Neural crest cell (in vitro differentiated cells): ENCODE data around the gene CELF6. TPM values are rescaled to one million over a fixed set of nuclear protein-coding genes. Genes with fewer than 3 reads are reported as not detected.

Source experiments
- DNase-seq: peaks from one replicate; pipeline ENCODE4 v3.0.0; 2021; ENCODE audit warnings: low read depth, mixed read lengths, low spot score
- H3K27ac Mint-ChIP-seq: one replicate; pipeline ENCODE4 v1.8.0; 2021; ENCODE audit warnings: mild to moderate bottlenecking, mixed read lengths; ENCODE audit not compliant: unreplicated experiment
- H3K27me3 Mint-ChIP-seq: 2 replicates; pipeline ENCODE4 v1.8.0; 2021; ENCODE audit warnings: low read depth, mild to moderate bottlenecking, mixed read lengths
- H3K36me3 Mint-ChIP-seq: 2 replicates; pipeline ENCODE4 v1.8.0; 2021; ENCODE audit warnings: low read depth, mild to moderate bottlenecking, mixed read lengths
- H3K4me1 Mint-ChIP-seq: 2 replicates; pipeline ENCODE4 v1.8.0; 2021; ENCODE audit warnings: mixed read lengths
- H3K4me3 Mint-ChIP-seq: one replicate; pipeline ENCODE4 v1.8.0; 2021; ENCODE audit warnings: mild to moderate bottlenecking, mixed read lengths
- H3K9me3 Mint-ChIP-seq: 2 replicates; pipeline ENCODE4 v1.8.0; 2021; ENCODE audit warnings: mixed read lengths
- total RNA-seq: library from RNA; stranded (reverse); gene quantifications from 2 replicates; pipeline ENCODE4 v1.2.1, GENCODE V29; 2021
- TF ChIP-seq, protein P1 (sequence below): fragments of 200-600 bp; sonication (generic); conservative IDR thresholded peaks from 2 replicates; pipeline ENCODE4 v1.5.0; 2021; ENCODE audit warnings: antibody characterized with exemption, mild to moderate bottlenecking

CELF6 gene
- total RNA-seq, 1 donor from 2014 or later: 1.3 TPM

DNA sequence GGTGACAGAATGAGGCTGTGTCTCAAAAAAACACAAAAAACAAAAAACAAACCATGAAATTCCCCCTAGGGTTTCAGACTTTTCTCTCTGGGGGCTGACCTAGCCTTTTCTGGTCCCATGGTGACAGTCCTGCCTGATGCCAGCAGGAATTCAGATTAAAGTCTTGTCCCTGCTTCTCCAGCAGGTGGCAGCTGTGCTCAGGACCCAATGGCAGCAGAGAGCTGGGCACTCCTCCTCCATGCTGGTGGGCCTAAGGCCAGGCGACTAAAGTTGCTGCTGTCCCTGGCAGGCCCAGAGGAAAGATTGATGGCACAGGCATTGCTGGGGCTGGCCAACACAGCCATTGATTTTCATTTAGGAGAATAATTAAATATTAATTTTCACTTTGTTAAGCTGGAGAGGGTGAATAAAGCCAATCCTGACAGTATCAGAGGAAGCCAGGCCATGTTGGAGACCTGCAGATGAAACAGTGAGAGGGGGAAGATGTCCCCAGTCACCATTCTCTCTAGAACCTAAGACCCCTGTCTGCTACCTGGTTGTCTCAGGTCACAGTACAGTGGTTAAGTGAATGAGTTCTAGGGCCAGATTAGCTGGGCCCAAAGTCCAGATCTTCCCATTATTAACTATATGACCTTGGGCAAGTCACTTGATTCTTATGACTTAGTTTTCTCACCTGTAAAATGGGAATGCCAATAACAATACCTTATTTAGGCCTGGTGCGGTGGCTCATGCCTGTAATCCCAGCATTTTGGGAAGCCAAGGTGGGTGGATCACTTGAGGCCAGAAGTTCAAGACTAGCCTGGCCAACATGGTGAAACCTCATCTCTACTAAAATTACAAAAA, 7.1 kb downstream of the CELF6 start:
- no peak overlapping the region for H3K27ac Mint-ChIP-seq
- no peaks in the 10 kb centered on the region for H3K9me3 Mint-ChIP-seq
- H3K36me3 Mint-ChIP-seq: no peaks in the 10 kb centered on the region
- peaks cover 44% of the 10 kb centered on the region for H3K27me3 Mint-ChIP-seq
- H3K4me1 Mint-ChIP-seq: no peaks in the 10 kb centered on the region
- H3K4me3 Mint-ChIP-seq: no peak overlapping the region
- peak; percentile 72 for DNase-seq
- TF ChIP-seq, protein P1, sequence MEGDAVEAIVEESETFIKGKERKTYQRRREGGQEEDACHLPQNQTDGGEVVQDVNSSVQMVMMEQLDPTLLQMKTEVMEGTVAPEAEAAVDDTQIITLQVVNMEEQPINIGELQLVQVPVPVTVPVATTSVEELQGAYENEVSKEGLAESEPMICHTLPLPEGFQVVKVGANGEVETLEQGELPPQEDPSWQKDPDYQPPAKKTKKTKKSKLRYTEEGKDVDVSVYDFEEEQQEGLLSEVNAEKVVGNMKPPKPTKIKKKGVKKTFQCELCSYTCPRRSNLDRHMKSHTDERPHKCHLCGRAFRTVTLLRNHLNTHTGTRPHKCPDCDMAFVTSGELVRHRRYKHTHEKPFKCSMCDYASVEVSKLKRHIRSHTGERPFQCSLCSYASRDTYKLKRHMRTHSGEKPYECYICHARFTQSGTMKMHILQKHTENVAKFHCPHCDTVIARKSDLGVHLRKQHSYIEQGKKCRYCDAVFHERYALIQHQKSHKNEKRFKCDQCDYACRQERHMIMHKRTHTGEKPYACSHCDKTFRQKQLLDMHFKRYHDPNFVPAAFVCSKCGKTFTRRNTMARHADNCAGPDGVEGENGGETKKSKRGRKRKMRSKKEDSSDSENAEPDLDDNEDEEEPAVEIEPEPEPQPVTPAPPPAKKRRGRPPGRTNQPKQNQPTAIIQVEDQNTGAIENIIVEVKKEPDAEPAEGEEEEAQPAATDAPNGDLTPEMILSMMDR: peak; percentile 80

DNA sequence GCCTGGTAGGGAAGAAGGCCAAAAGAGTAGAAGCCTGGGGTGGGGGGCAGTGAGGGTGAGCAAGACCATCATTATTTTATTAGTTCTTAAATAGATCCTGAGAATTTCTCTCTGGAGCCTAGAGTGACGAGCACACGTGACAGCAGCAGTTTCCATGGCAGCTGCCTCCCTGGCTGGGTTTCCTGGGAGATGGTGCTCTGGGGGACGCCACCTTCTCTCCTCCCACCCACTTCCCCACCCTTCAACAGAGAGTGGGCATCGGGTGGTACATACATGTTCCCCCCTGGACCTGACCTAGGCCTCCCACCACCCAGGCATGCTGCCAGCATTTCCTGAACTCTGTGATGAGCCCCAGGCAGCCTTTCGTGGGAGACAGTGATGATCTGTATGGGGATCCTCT, 12.9 kb downstream of the CELF6 start:
- TF ChIP-seq, protein P1: no peak
- peaks cover 34% of the 10 kb centered on the region for H3K27me3 Mint-ChIP-seq
- DNase-seq: no peak
- H3K36me3 Mint-ChIP-seq: no peaks in the 10 kb centered on the region
- H3K9me3 Mint-ChIP-seq: no peaks in the 10 kb centered on the region
- H3K27ac Mint-ChIP-seq: no peak overlapping the region
- peaks cover 6% of the 10 kb centered on the region for H3K4me1 Mint-ChIP-seq
- no peak overlapping the region for H3K4me3 Mint-ChIP-seq

DNA sequence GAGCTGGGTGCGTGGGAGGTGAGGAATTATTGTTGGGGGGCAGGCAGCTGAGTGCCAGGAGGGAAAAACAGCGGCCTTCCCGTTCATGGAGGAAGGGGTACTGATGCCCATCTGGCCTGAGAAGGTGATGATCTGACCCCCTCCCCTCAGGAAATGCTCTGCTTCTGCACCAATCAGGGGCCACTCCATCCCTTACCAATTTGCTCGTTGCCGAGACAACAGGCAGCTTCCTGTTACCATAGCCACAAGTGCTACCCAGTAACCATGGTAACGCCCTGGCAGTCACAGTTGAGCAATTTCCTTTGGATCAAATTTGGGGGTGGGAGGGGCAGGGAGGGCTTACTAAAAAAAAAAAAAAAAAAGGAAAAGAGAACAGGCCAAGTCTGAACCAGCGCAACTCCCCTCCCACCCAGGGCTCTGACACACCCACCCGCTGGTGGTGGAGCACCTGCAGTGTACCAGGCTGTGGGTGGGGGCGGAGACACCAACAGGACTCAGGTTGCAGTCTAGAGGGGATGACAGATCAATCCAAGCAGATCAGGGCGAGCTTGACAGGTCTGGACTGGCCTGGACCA, 13.7 kb downstream of the CELF6 start:
- Mint-ChIP-seq H3K27me3 (peaks cover 34% of the 10 kb centered on the region), H3K36me3 (no peaks in the 10 kb centered on the region), H3K4me1 (peaks cover 6% of the 10 kb centered on the region), H3K9me3 (no peaks in the 10 kb centered on the region), H3K27ac (peak overlapping the region; percentile 68), H3K4me3 (no peak overlapping the region)
- peak; percentile 28 for DNase-seq
- TF ChIP-seq, protein P1: no peak

DNA sequence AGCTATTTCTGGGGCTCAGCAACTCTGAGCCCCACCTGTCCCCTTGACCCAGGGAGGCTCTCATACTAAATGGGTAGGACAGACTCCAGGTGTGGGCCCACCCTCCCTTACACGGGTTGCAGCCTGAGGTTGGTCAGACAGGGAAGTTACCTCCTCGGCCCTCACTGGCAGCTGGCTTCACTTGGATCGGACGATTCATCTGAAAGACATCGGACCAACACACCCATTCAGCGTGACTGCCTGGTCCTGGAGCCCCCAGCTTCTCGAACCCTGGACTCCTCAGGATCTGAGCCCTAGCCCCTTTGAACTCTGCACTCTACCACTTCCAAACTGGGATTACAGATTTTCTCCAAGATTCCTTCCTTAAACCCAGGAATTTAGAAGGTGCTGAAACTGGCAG, 15.4 kb downstream of the CELF6 start:
- H3K27ac Mint-ChIP-seq: no peak overlapping the region
- no peaks in the 10 kb centered on the region for H3K36me3 Mint-ChIP-seq
- peaks cover 6% of the 10 kb centered on the region for H3K4me1 Mint-ChIP-seq
- no peaks in the 10 kb centered on the region for H3K9me3 Mint-ChIP-seq
- TF ChIP-seq, protein P1: no peak
- DNase-seq: no peak
- H3K27me3 Mint-ChIP-seq: peaks cover 24% of the 10 kb centered on the region
- H3K4me3 Mint-ChIP-seq: no peak overlapping the region

DNA sequence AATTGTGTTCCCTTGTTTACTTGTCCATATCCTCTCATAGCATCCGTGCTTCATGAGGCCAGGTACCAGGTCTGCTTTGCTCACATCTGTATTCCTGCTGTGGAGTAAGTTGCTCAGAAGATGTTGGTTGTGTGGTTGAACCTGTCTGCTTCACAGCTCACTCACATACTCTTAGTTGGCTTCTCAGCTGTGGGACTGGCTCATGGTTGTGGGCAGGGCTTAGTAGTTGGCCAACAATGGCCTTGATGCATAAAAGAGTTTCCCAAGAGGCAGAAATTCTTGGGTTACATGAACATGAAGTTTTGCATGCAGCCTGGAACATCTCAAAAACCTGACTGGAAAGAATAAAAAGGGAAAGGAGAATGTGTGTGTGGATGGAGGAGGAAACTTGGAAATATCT, 17.0 kb downstream of the CELF6 start:
- H3K27ac Mint-ChIP-seq: no peak overlapping the region
- DNase-seq: no peak
- H3K4me1 Mint-ChIP-seq: peaks cover 6% of the 10 kb centered on the region
- H3K36me3 Mint-ChIP-seq: no peaks in the 10 kb centered on the region
- H3K27me3 Mint-ChIP-seq: peaks cover 22% of the 10 kb centered on the region
- TF ChIP-seq, protein P1: no peak
- no peak overlapping the region for H3K4me3 Mint-ChIP-seq
- H3K9me3 Mint-ChIP-seq: no peaks in the 10 kb centered on the region
